Liver (tissue), 9 donors: ENCODE results near the gene MLXIP. TPM values are rescaled to one million over a fixed set of nuclear protein-coding genes. Genes with fewer than 3 reads are reported as not detected.
"Not testable (repeated sequence)": the region's sequence is repeated elsewhere in the genome, so short reads cannot be mapped to it uniquely, and the experiment has no call there.

Experiments used
- DNase-seq: peaks from one replicate; pipeline ENCODE4 v3.0.0-alpha.2; 2017; ENCODE audit warnings: low spot score
- H3K27ac ChIP-seq, 2 donors: one replicate each; pipeline ENCODE4 v1.7.0; 2013; ENCODE audit warnings: inconsistent platforms in 2 of 2, low read length in 2 of 2, control low read depth in 1 of 2, low read depth in 1 of 2, mild to moderate bottlenecking in 1 of 2
- H3K27me3 ChIP-seq, 4 donors: one replicate each; pipeline versions ENCODE4 v1.6.1 to v1.7.0; 2013; ENCODE audit warnings: low read length in 3 of 4, inconsistent platforms in 1 of 4, mild to moderate bottlenecking in 1 of 4, moderate library complexity in 1 of 4; ENCODE audit not compliant: control insufficient read depth in 4 of 4, insufficient read depth in 4 of 4
- H3K36me3 ChIP-seq, 4 donors: one replicate each; pipeline versions ENCODE4 v1.6.1 to v1.7.0; 2013; ENCODE audit warnings: low read length in 3 of 4, mild to moderate bottlenecking in 3 of 4, low read depth in 1 of 4, moderate library complexity in 1 of 4; ENCODE audit not compliant: control insufficient read depth in 4 of 4, insufficient read depth in 3 of 4
- H3K4me1 ChIP-seq, 4 donors: one replicate each; pipeline versions ENCODE4 v1.6.1 to v1.7.0; 2013; ENCODE audit warnings: low read length in 3 of 4, mild to moderate bottlenecking in 3 of 4, moderate library complexity in 1 of 4; ENCODE audit not compliant: control insufficient read depth in 4 of 4, insufficient read depth in 4 of 4
- H3K4me3 ChIP-seq, 3 donors: one replicate each; pipeline versions ENCODE4 v1.6.1 to v1.7.0; 2013; ENCODE audit warnings: low read length in 3 of 3, control low read depth in 1 of 3, low read depth in 1 of 3, mild to moderate bottlenecking in 1 of 3
- H3K9ac ChIP-seq, 2 donors: one replicate each; pipeline ENCODE4 v1.7.0; 2013; ENCODE audit warnings: low read length in 2 of 2, mild to moderate bottlenecking in 2 of 2, moderate library complexity in 2 of 2, control low read depth in 1 of 2, low read depth in 1 of 2
- H3K9me3 ChIP-seq, 4 donors: one replicate each; pipeline versions ENCODE4 v1.6.1 to v1.7.0; 2013; ENCODE audit warnings: low read length in 3 of 4; ENCODE audit not compliant: control insufficient read depth in 4 of 4
- ATF3 ChIP-seq: IDR thresholded peaks from 2 replicates; pipeline ENCODE4 v1.6.1; 2016; ENCODE audit warnings: antibody characterized with exemption
- CTCF ChIP-seq: fragments of 150-350 bp; IDR thresholded peaks from 2 replicates; pipeline ENCODE4 v1.5.1; 2017; ENCODE audit warnings: improper control_type of control experiment, low read depth, low read length; ENCODE audit not compliant: missing input control
- EGR1 ChIP-seq, 2 donors: IDR thresholded peaks; 2 replicates each; pipeline ENCODE4 v1.6.1; 2016 to 2018; ENCODE audit warnings: antibody characterized with exemption in 2 of 2, low read depth in 2 of 2
- FOXA1 ChIP-seq: IDR thresholded peaks from 2 replicates; pipeline ENCODE4 v1.6.1; 2016; ENCODE audit warnings: antibody characterized with exemption
- FOXA2 ChIP-seq: IDR thresholded peaks from 2 replicates; pipeline ENCODE4 v1.6.1; 2016; ENCODE audit warnings: antibody characterized with exemption
- GABPA ChIP-seq, 2 donors: IDR thresholded peaks in 1 of 2; conservative IDR thresholded peaks in 1 of 2; 2 replicates each; pipeline ENCODE4 v1.6.1; 2016; ENCODE audit warnings: antibody characterized with exemption in 2 of 2, mild to moderate bottlenecking in 1 of 2, moderate library complexity in 1 of 2
- HNF4A ChIP-seq, 2 donors: conservative IDR thresholded peaks; 2 replicates each; pipeline ENCODE4 v1.6.1; 2016; ENCODE audit warnings: antibody characterized with exemption in 2 of 2, mild to moderate bottlenecking in 2 of 2
- HNF4G ChIP-seq: IDR thresholded peaks from 2 replicates; pipeline ENCODE4 v1.6.1; 2016; ENCODE audit warnings: antibody characterized with exemption
- JUND ChIP-seq, 2 donors: IDR thresholded peaks; 2 replicates each; pipeline ENCODE4 v1.6.1; 2016; ENCODE audit warnings: antibody characterized with exemption in 2 of 2
- MAX ChIP-seq: IDR thresholded peaks from 2 replicates; pipeline ENCODE4 v1.6.1; 2016; ENCODE audit warnings: antibody characterized with exemption
- NR2F2 ChIP-seq: IDR thresholded peaks from 2 replicates; pipeline ENCODE4 v1.6.1; 2016; ENCODE audit warnings: antibody characterized with exemption
- RAD21 ChIP-seq, 2 donors: IDR thresholded peaks; 2 replicates each; pipeline ENCODE4 v1.6.1; 2016; ENCODE audit warnings: antibody characterized with exemption in 2 of 2, mild to moderate bottlenecking in 2 of 2
- REST ChIP-seq: IDR thresholded peaks from 2 replicates; pipeline ENCODE4 v1.6.1; 2016; ENCODE audit warnings: antibody characterized with exemption, mild to moderate bottlenecking
- RXRA ChIP-seq, 2 donors: IDR thresholded peaks; 2 replicates each; pipeline ENCODE4 v1.6.1; 2017 to 2018; ENCODE audit warnings: antibody characterized with exemption in 2 of 2, mild to moderate bottlenecking in 1 of 2
- SP1 ChIP-seq: IDR thresholded peaks from 2 replicates; pipeline ENCODE4 v1.6.1; 2018; ENCODE audit warnings: antibody characterized with exemption, mild to moderate bottlenecking
- TAF1 ChIP-seq: conservative IDR thresholded peaks from 2 replicates; pipeline ENCODE4 v1.6.1; 2016; ENCODE audit warnings: antibody characterized with exemption, mild to moderate bottlenecking
- YY1 ChIP-seq: IDR thresholded peaks from 2 replicates; pipeline ENCODE4 v1.6.1; 2016; ENCODE audit warnings: antibody characterized with exemption, mild to moderate bottlenecking
- WGBS: extraction: QIAGEN DNeasy Blood & Tissue Kit; methylation state at CpG from one replicate; pipeline ENCODE4 v1.1.7; 2013; 5-methylcytosine and 5-hydroxymethylcytosine counted together
- polyA plus RNA-seq, 2 donors: library from polyadenylated mRNA; stranded (reverse) in 1 of 2; unstranded in 1 of 2; fragments of 200-250 nt in 1 of 2; fragments of >200 nt in 1 of 2; fragmentation: Nextera tagmentation in 1 of 2; extraction: Ambion mirVana in 1 of 2; gene quantifications; one replicate each; pipeline versions ENCODE4 v1.2.1 to v1.2.3, GENCODE V29; 2013 to 2015
- total RNA-seq, 2 donors: library from RNA; depleted of rRNA; stranded (reverse); fragments of >200 nt; gene quantifications; one replicate each; pipeline ENCODE4 v1.2.3, GENCODE V29; 2014
- TF ChIP-seq, protein P1 (sequence below): IDR thresholded peaks from 2 replicates; pipeline ENCODE4 v1.6.1; 2016; ENCODE audit warnings: antibody characterized with exemption
- donor health status: healthy.
- donor health status: healthy.
- donor health status: healthy.
- donor health status: healthy.
- donor health status: healthy.

The MLXIP gene
- total and polyA plus RNA-seq, 4 donors = 10.6 to 19.5 (median 11.0) TPM

- Histone ChIP-seq H3K9me3 (no peaks in the 10 kb centered on the region), H3K27ac (no peak overlapping the region), H3K27me3 (no peaks in the 10 kb centered on the region), H3K4me1 (peaks cover 0 to 17% (median 3%) of the 10 kb centered on the region in 4 donors), H3K9ac (no peak overlapping the region), H3K36me3 (no peaks in the 10 kb centered on the region), H3K4me3 (no peak overlapping the region)
- no peak for TF ChIP-seq HNF4A (conservative IDR thresholded peaks at IDR 0.05)
- TF ChIP-seq FOXA1 = no peak
- TF ChIP-seq, protein P1, sequence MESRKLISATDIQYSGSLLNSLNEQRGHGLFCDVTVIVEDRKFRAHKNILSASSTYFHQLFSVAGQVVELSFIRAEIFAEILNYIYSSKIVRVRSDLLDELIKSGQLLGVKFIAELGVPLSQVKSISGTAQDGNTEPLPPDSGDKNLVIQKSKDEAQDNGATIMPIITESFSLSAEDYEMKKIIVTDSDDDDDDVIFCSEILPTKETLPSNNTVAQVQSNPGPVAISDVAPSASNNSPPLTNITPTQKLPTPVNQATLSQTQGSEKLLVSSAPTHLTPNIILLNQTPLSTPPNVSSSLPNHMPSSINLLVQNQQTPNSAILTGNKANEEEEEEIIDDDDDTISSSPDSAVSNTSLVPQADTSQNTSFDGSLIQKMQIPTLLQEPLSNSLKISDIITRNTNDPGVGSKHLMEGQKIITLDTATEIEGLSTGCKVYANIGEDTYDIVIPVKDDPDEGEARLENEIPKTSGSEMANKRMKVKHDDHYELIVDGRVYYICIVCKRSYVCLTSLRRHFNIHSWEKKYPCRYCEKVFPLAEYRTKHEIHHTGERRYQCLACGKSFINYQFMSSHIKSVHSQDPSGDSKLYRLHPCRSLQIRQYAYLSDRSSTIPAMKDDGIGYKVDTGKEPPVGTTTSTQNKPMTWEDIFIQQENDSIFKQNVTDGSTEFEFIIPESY = no peak
- TF ChIP-seq CTCF = no peak
- TF ChIP-seq ATF3 = no peak
- no peak for TF ChIP-seq EGR1 (IDR thresholded peaks at IDR 0.05; ENCODE audit: low read depth in 2 of 2)
- TF ChIP-seq YY1 = no peak
- WGBS = 53% methylated on average over 7 of the region's 7 CpGs
- no peak for DNase-seq
These were observed 26.3 kb downstream of the MLXIP start for GRCh38 chr12:122104844-122105243.

DNA sequence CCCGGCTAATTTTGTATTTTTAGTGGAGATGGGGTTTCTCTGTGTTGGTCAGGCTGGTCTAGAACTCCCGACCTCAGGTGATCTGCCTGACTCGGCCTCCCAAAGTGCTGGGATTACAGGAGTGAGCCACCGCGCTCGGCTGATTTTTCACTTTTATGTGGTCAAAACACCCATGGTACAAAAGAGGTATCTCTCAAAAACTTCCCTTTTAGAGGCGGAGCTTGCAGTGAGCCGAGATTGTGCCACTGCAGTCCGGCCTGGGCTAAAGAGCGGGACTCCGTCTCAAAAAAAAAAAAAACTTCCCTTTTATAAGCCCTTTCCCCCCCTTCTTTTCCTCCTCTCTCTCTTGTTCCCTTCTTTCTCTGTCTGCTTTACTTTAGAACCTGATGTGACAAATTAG, 26.9 kb downstream of the MLXIP start:
- H3K9ac ChIP-seq, H3K9me3 ChIP-seq, H3K36me3 ChIP-seq, H3K4me3 ChIP-seq, DNase-seq, H3K27ac ChIP-seq, H3K27me3 ChIP-seq: not testable (repeated sequence)
- H3K4me1 ChIP-seq = peaks cover 0 to 17% (median 3%) of the 10 kb centered on the region in 4 donors
- 74% methylated on average over 11 of the region's 11 CpGs for WGBS

GRCh38 chr12:122106843-122107242, 28.3 kb downstream of the MLXIP start:
- 83% methylated on average over 8 of the region's 8 CpGs for WGBS
- no peak overlapping the region for H3K27ac ChIP-seq
- TF ChIP-seq CTCF = no peak
- no peak for TF ChIP-seq NR2F2
- no peak for TF ChIP-seq JUND (IDR thresholded peaks at IDR 0.05)
- TF ChIP-seq MAX = no peak
- TF ChIP-seq HNF4A (conservative IDR thresholded peaks at IDR 0.05) = no peak
- no peak for TF ChIP-seq SP1
- no peak for TF ChIP-seq EGR1 (IDR thresholded peaks at IDR 0.05; ENCODE audit: low read depth in 2 of 2)
- no peak for TF ChIP-seq TAF1
- TF ChIP-seq FOXA2 = no peak
- no peak for TF ChIP-seq FOXA1
- no peak for TF ChIP-seq GABPA (IDR thresholded peaks at IDR 0.05 in 1 of 2, conservative IDR thresholded peaks at IDR 0.05 in 1 of 2)
- no peak for TF ChIP-seq RXRA (IDR thresholded peaks at IDR 0.05)
- no peak for TF ChIP-seq ATF3
- TF ChIP-seq REST = no peak
- TF ChIP-seq RAD21 (IDR thresholded peaks at IDR 0.05) = no peak
- no peak for TF ChIP-seq HNF4G
- TF ChIP-seq YY1 = no peak

More at GRCh38 chr12:122106843-122107242, 28.3 kb downstream of the MLXIP start:
- no peaks in the 10 kb centered on the region for H3K36me3 ChIP-seq
- peaks cover 0 to 17% (median 3%) of the 10 kb centered on the region in 4 donors for H3K4me1 ChIP-seq
- DNase-seq = no peak
- no peaks in the 10 kb centered on the region for H3K9me3 ChIP-seq
- no peak overlapping the region for H3K4me3 ChIP-seq
- no peaks in the 10 kb centered on the region for H3K27me3 ChIP-seq
- H3K9ac ChIP-seq = no peak overlapping the region
